Tibial artery (tissue), 4 donors: ENCODE data around the gene POLR2M.
A peak's percentile ranks its signal among the peaks of the same experiment; 100 is the strongest.

Experiments
- DNase-seq, 2 donors: peaks; one replicate each; pipeline ENCODE4 v3.0.0-alpha.2; 2019
- H3K27ac ChIP-seq, 2 donors: fragments of 200-600 bp; sonication (generic) in 1 of 2; 1 replicate in 1 of 2; 2 replicates in 1 of 2; pipeline ENCODE4 v1.5.1; 2018 to 2019; ENCODE audit warnings: mild to moderate bottlenecking in 1 of 2
- H3K27me3 ChIP-seq, 2 donors: fragments of 200-600 bp; sonication (generic) in 1 of 2; one replicate each; pipeline versions ENCODE4 v1.5.1 to v1.6.0; 2016 to 2019
- H3K36me3 ChIP-seq, 3 donors: fragments of 200-600 bp; sonication (generic) in 2 of 3; one replicate each; pipeline ENCODE4 v1.5.1; 2016 to 2019; ENCODE audit warnings: mild to moderate bottlenecking in 2 of 3
- H3K4me1 ChIP-seq, 4 donors: fragments of 200-600 bp; sonication (generic) in 2 of 4; 1 replicate in 3 of 4; 2 replicates in 1 of 4; pipeline ENCODE4 v1.5.1; 2016 to 2019
- H3K4me3 ChIP-seq, 2 donors: fragments of 200-600 bp; sonication (generic) in 1 of 2; 1 replicate in 1 of 2; 2 replicates in 1 of 2; pipeline ENCODE4 v1.5.1; 2018 to 2019; ENCODE audit warnings: mild to moderate bottlenecking in 2 of 2
- H3K9me3 ChIP-seq, 3 donors: fragments of 200-600 bp; sonication (generic) in 1 of 3; one replicate each; pipeline ENCODE4 v1.5.1; 2016 to 2019
- CTCF ChIP-seq, 2 experiments: fragments of 200-600 bp in 1 of 2; fragments of 450-650 bp in 1 of 2; IDR thresholded peaks; one replicate each; pipeline ENCODE4 v1.5.1; 2017 to 2019; ENCODE audit warnings: antibody characterized with exemption in 2 of 2, mild to moderate bottlenecking in 1 of 2, moderate library complexity in 1 of 2
- intact Hi-C: fragments of 100-400 bp; cut with DNase I; formaldehyde crosslinking; loops from one replicate; pipeline ENCODE4 v1.15.0; 2023; ENCODE audit warnings: low total_unique reads

POLR2M gene

GRCh38 chr15:57675481-57676181 lies 30.9 kb upstream of the POLR2M start:
- H3K9me3 ChIP-seq = no peaks in the 10 kb centered on the region
- no peak for TF ChIP-seq CTCF (IDR thresholded peaks at IDR 0.05)
- no peak overlapping the region for H3K27ac ChIP-seq
- H3K4me1 ChIP-seq = peaks cover 0 to 20% (median 4%) of the 10 kb centered on the region in 4 donors
- DNase-seq = no peak
- intact Hi-C loops = loop anchor here (2.0 to 5.0 kb wide), 2 partner anchors 42 to 55 kb away; no protein-coding TSS in a partner anchor
- no peaks in the 10 kb centered on the region for H3K27me3 ChIP-seq
- no peak overlapping the region for H3K4me3 ChIP-seq
- no peaks in the 10 kb centered on the region for H3K36me3 ChIP-seq

GRCh38 chr15:57676585-57676984 lies 29.9 kb upstream of the POLR2M start:
- Histone ChIP-seq H3K4me1 (peaks cover 0 to 28% (median 7%) of the 10 kb centered on the region in 4 donors), H3K27me3 (no peaks in the 10 kb centered on the region), H3K36me3 (no peaks in the 10 kb centered on the region), H3K9me3 (no peaks in the 10 kb centered on the region), H3K4me3 (no peak overlapping the region), H3K27ac (no peak overlapping the region)
- DNase-seq = no peak
- intact Hi-C loops = loop anchor here (5.0 kb wide), 1 partner anchor 41 kb away; no protein-coding TSS in a partner anchor
- no peak for TF ChIP-seq CTCF (IDR thresholded peaks at IDR 0.05)

- no peak for TF ChIP-seq CTCF (IDR thresholded peaks at IDR 0.05)
- Histone ChIP-seq H3K4me1 (peaks cover 0 to 28% (median 7%) of the 10 kb centered on the region in 4 donors), H3K9me3 (no peaks in the 10 kb centered on the region), H3K27me3 (no peaks in the 10 kb centered on the region), H3K27ac (no peak overlapping the region), H3K36me3 (no peaks in the 10 kb centered on the region), H3K4me3 (no peak overlapping the region)
- intact Hi-C loops = loop anchor here (5.0 kb wide), 1 partner anchor 40 kb away; no protein-coding TSS in a partner anchor
- DNase-seq = no peak
Observed at GRCh38 chr15:57677204-57677603, 29.3 kb upstream of the POLR2M start.

GRCh38 chr15:57680021-57680420 lies 26.5 kb upstream of the POLR2M start:
- peak overlapping the region; percentile 17 to 44 for H3K27ac ChIP-seq
- intact Hi-C loops = no loop called here
- H3K27me3 ChIP-seq = no peaks in the 10 kb centered on the region
- peaks cover 0 to 35% (median 7%) of the 10 kb centered on the region in 4 donors for H3K4me1 ChIP-seq
- no peak for DNase-seq
- peak overlapping the region in 1 of 2 donors; percentile 0 for H3K4me3 ChIP-seq
- no peak for TF ChIP-seq CTCF (IDR thresholded peaks at IDR 0.05)
- no peaks in the 10 kb centered on the region for H3K36me3 ChIP-seq
- no peaks in the 10 kb centered on the region for H3K9me3 ChIP-seq

- Histone ChIP-seq H3K36me3 (no peaks in the 10 kb centered on the region), H3K27ac (peak overlapping the region; percentile 17 to 44), H3K4me3 (no peak overlapping the region), H3K9me3 (no peaks in the 10 kb centered on the region), H3K27me3 (no peaks in the 10 kb centered on the region), H3K4me1 (peaks cover 0 to 40% (median 7%) of the 10 kb centered on the region in 4 donors)
- no peak for TF ChIP-seq CTCF (IDR thresholded peaks at IDR 0.05)
- no peak for DNase-seq
- intact Hi-C loops = no loop called here
Observed at GRCh38 chr15:57681011-57681410, 25.5 kb upstream of the POLR2M start.
